Mucosa of stomach (tissue), 1 donor: ENCODE data around the gene IL22.

Experiments
- H3K27me3 ChIP-seq: one replicate; pipeline ENCODE4 v1.7.0; 2013; ENCODE audit warnings: mild to moderate bottlenecking, low read length; ENCODE audit not compliant: control insufficient read depth, insufficient read depth
- H3K36me3 ChIP-seq: one replicate; pipeline ENCODE4 v1.7.0; 2013; ENCODE audit warnings: low read length; ENCODE audit not compliant: control insufficient read depth, insufficient read depth
- H3K4me1 ChIP-seq: one replicate; pipeline ENCODE4 v1.7.0; 2013; ENCODE audit warnings: mild to moderate bottlenecking, low read length; ENCODE audit not compliant: control insufficient read depth, insufficient read depth
- H3K4me3 ChIP-seq: one replicate; pipeline ENCODE4 v1.7.0; 2013; ENCODE audit warnings: low read length
- H3K9ac ChIP-seq: one replicate; pipeline ENCODE4 v1.7.0; 2013; ENCODE audit warnings: mild to moderate bottlenecking, low read length, moderate library complexity
- H3K9me3 ChIP-seq: one replicate; pipeline ENCODE4 v1.7.0; 2013; ENCODE audit warnings: mild to moderate bottlenecking, low read length, moderate library complexity; ENCODE audit not compliant: control insufficient read depth
- donor health status: Pancreatic carcinoma.

Gene IL22

DNA sequence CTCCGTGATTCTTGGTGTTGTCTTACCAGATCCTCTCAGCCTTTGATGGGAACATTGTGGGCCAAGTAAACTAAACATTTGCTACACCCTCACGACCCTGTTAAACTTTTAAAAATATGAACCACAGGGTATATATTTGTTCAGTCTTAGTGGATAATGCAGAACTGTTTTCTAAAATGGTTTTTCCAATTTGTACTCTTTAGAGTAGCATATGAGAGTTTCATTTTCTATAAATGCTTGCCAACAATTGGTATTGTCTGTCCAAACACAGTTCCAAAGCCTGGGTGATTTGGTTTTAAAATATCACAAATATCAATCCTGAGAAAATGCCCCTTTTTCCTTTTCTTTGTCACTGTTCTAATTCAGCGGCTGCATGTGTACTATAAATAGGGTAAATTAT, 6.7 kb upstream of the IL22 start:
- no peak overlapping the region for H3K4me3 ChIP-seq
- no peaks in the 10 kb centered on the region for H3K9me3 ChIP-seq
- H3K4me1 ChIP-seq = no peaks in the 10 kb centered on the region
- H3K9ac ChIP-seq = no peak overlapping the region
- H3K27me3 ChIP-seq = no peaks in the 10 kb centered on the region
- H3K36me3 ChIP-seq = no peaks in the 10 kb centered on the region

DNA sequence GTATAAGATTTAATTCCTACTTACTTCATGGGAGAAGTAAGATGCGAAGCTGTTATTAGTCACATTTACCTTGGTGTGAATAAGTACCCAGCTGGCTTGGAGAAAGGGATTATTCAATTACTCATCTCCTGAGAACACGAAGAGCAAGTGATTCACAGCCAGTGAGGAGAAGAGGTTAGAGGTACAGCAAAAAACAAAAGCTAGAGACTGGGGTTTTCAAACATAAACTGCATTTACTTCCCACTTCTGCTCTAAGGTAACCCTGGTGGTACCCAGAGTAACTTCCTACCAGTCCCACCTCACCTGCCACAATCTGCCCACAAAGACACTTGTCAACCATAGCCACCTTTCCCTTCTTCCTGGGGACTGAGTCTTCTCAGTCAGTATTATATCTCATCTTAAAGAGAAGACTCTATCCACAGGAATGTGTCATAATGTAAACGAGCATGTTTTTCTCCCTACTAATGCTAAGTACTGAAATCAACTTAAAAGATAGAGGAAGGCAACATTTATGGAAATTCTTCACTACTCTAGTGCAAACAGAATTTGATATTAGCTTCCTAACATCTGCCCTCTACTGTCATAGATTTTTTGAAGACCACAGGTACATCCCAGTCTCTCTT, 6.0 kb upstream of the IL22 start:
- Histone ChIP-seq H3K9me3 (no peaks in the 10 kb centered on the region), H3K4me3 (no peak overlapping the region), H3K27me3 (no peaks in the 10 kb centered on the region), H3K36me3 (no peaks in the 10 kb centered on the region), H3K4me1 (no peaks in the 10 kb centered on the region), H3K9ac (no peak overlapping the region)

DNA sequence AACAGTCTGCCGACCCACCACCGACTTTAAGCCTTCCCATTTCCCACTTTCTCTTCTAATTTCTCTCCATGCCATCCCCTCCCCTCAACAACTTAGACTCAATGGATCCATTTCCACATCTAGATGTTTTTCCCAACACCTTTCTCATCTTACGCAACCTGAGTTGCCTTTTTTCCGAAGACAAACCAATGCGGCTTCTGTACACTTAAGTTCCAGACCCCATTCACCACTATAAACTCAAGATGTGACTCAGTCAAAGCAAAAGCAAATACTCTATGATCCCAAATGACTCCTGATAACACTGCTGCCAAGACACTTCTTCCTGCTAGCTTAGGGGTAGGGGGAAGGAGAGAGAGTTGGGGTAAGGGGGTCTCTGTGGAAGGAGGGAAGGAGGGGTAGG, 1.3 kb downstream of the IL22 start:
- Histone ChIP-seq H3K4me1 (no peaks in the 10 kb centered on the region), H3K4me3 (no peak overlapping the region), H3K9ac (no peak overlapping the region), H3K36me3 (no peaks in the 10 kb centered on the region), H3K27me3 (no peaks in the 10 kb centered on the region), H3K9me3 (no peaks in the 10 kb centered on the region)

DNA sequence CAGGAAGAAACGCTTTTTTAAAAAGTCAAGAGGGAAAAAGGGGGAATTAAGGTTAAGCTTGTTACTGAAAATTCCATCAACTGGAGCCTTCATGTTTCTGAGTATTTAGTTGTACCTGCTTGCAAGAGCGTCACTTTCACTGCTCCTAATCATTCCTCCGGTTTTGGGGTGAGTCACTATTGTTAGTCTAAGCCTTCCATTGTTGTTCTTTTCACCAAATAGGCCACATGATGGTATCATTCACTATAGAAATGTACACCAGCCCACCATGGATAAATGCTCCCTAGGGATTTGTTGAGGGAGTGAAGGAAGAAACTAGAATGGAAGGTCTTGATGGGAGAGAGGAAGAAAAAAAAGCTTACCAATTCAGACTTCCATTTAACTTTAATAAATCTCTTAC, 3.0 kb downstream of the IL22 start:
- no peak overlapping the region for H3K4me3 ChIP-seq

DNA sequence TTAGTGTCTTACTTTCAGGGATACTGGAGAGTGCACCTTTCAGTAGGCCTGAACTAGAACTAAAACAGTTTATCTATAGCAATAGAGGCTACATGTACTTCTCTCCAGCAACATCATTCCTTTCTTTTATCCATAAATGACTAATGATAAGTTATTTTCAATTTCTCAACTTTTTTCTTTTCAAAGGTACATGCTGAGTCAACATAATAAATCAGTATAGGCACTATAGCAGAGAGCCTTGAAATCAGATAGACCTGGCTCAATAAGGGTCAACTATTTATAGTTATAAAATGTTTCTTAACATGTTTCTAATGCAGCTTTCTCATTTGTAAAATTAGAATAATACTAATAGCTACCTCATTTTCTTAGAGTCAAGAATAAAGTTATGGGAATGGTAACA, 5.6 kb downstream of the IL22 start:
- Histone ChIP-seq H3K4me1 (peaks cover 4% of the 10 kb centered on the region), H3K9me3 (no peaks in the 10 kb centered on the region), H3K9ac (no peak overlapping the region), H3K4me3 (no peak overlapping the region), H3K36me3 (no peaks in the 10 kb centered on the region), H3K27me3 (no peaks in the 10 kb centered on the region)

More for the DNA sequence above, 3.0 kb downstream of the IL22 start:
- H3K36me3 ChIP-seq = no peaks in the 10 kb centered on the region
- H3K27me3 ChIP-seq = no peaks in the 10 kb centered on the region
- H3K9ac ChIP-seq = no peak overlapping the region
- H3K4me1 ChIP-seq = no peaks in the 10 kb centered on the region
- no peaks in the 10 kb centered on the region for H3K9me3 ChIP-seq

DNA sequence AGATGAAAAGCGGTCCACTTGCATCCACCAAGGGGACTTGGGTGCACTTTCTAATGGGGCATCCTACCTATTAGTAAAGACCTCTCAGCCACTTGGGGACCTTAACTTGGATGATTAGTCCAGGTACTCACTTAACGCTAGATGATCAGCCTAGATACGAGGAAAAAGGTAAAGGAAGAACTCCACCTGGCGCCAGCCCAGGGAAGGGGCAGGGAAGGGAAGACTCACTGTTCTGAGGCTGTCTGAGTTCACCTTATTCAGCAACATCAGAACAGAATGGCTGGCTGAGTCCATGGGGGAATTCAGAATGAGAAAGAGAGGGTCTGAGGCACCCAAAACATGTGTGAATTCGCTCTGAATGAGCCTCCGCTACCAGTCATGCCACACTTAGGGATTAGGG, 7.1 kb downstream of the IL22 start:
- no peaks in the 10 kb centered on the region for H3K27me3 ChIP-seq
- no peaks in the 10 kb centered on the region for H3K9me3 ChIP-seq
- H3K4me1 ChIP-seq = peaks cover 4% of the 10 kb centered on the region
- H3K4me3 ChIP-seq = no peak overlapping the region
- H3K36me3 ChIP-seq = no peaks in the 10 kb centered on the region
- no peak overlapping the region for H3K9ac ChIP-seq

DNA sequence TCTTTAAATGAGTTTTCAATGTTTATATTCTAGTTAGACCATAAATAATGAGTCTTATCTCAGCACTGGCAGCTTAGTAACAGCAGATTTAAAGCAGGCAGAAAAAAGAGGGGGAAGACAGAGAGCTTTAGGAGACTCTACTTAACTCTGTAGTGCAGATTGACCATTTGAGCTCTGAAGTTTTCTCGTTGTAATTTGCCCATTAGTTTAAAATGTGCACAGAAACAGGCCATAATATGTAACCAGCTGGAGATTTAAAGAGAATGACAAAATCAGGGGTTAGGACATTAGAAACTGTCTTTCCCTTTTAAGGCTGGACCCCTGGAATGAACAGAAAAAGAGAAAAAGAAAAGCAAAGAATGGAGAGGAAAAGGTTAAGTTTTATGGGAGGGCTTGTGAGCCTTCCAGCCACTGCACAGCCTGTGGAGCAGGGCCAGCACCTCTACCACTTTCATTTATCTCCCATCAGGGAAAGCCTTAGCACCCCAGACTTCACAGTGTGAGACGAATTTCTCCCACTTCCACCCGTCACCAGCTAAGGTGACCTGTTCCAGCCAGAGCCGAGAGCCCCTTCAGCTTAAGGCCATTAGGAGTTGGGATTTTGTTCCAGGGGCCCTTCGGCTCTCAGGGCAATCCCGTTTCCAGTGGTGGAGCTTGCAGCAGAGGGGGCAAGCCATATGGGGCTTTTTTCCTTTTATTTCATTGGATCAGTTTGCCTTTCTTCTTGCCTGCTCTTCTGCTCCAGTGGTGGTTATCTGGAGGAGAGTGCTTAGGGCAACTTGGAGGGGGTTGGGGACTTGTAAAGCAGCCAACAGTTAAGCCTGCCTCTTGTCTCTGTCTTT, 8.0 kb downstream of the IL22 start:
- Histone ChIP-seq H3K9me3 (no peaks in the 10 kb centered on the region), H3K27me3 (no peaks in the 10 kb centered on the region), H3K4me1 (peaks cover 13% of the 10 kb centered on the region), H3K9ac (no peak overlapping the region), H3K4me3 (no peak overlapping the region), H3K36me3 (no peaks in the 10 kb centered on the region)

DNA sequence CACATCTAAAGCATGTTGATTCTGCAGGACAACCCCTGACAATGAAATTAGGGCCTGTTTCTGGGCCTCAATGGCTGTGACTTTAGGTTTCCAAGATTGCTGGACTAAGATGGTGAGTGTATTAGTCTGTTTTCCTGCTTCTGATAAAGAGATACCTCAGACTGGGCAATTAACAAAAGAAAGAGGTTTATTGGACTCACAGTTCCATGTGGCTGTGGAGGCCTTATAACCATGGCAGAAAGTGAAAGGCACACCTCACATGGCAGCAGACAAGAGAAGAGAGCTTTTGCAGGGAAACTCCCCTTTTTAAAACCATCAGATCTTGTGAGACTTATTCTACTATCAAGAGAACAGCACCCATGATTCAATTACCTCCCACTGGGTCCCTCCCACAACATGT, 10.6 kb downstream of the IL22 start:
- no peaks in the 10 kb centered on the region for H3K36me3 ChIP-seq
- H3K4me3 ChIP-seq = no peak overlapping the region
- H3K27me3 ChIP-seq = no peaks in the 10 kb centered on the region
- no peaks in the 10 kb centered on the region for H3K9me3 ChIP-seq
- H3K9ac ChIP-seq = no peak overlapping the region
- peaks cover 31% of the 10 kb centered on the region for H3K4me1 ChIP-seq

DNA sequence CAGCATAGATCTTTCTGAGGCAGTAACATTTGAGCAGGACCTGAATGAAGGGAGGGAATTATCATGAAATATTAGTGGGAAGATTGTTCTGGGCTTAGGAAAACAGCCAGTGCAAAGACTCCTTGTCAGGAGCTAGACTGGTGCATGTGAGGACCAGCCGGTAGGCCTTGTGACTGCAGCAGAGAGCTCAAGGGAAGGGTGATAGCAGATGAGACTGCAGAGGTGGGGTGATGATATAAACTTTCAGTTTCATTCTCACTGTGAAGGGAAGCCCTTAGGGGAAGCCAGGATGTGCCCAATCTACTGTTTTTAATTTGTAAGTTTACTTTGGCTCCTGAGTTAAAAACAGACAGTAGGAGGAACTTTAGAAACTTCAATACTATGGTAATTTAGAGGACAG, 12.4 kb downstream of the IL22 start:
- H3K9me3 ChIP-seq = no peaks in the 10 kb centered on the region
- no peaks in the 10 kb centered on the region for H3K27me3 ChIP-seq
- H3K36me3 ChIP-seq = no peaks in the 10 kb centered on the region
- peaks cover 31% of the 10 kb centered on the region for H3K4me1 ChIP-seq
- H3K9ac ChIP-seq = peak overlapping the region; percentile 24
- no peak overlapping the region for H3K4me3 ChIP-seq

DNA sequence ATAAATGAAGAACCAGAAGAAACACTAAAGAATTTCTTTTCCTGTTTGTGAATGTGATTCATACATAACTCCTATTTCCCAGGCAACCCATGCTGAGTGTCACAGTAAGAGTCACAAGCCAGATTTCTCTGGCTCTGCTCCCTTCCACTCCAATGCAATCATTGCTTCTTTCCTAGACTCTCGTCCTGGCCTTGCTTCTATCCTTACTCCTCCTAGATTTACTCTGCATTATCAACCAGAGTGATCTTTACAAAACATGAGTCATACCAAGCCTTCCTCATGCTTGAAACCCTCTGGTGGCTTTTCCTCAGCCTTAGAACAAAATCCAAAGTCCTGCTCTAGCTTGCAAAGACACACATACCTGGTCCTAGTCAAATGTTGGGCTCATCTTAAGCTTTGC, 13.3 kb downstream of the IL22 start:
- H3K4me3 ChIP-seq = no peak overlapping the region
- H3K27me3 ChIP-seq = no peaks in the 10 kb centered on the region
- no peak overlapping the region for H3K9ac ChIP-seq
- H3K4me1 ChIP-seq = peaks cover 28% of the 10 kb centered on the region
- H3K9me3 ChIP-seq = no peaks in the 10 kb centered on the region
- no peaks in the 10 kb centered on the region for H3K36me3 ChIP-seq

DNA sequence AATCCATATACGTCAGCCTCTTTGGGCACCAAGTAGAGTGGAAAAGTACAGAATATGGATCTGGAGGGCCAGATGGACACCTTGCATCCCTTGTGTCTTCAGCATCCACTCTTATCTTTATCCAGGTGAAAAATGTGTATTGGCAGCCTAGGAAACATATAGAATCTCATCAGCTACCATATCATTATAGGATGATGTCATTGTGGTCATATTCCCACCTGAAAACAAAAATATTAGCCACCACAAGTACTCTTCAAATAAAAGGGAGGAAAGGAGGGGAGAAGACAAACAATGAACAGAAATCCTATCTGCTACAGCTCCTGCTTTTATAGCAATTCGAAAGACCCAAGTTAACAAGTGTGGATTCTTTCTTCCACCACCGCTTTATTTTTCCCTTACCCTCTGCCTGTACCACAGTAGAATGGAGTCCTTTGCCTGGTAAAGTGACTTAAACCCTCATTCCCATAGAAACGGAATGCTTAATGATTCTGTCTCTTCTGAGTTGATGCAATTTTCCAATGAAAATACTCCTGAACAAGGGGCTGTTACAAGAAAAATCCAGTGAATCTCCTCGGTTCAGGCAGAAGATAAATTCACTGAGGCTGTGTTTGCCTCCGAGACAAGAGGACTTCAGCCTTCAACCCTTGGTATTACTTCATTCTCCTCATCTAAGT, 14.0 kb downstream of the IL22 start:
- no peak overlapping the region for H3K4me3 ChIP-seq
- no peaks in the 10 kb centered on the region for H3K36me3 ChIP-seq
- H3K4me1 ChIP-seq = peaks cover 28% of the 10 kb centered on the region
- H3K9me3 ChIP-seq = no peaks in the 10 kb centered on the region
- peak overlapping the region; percentile 60 for H3K9ac ChIP-seq
- no peaks in the 10 kb centered on the region for H3K27me3 ChIP-seq

DNA sequence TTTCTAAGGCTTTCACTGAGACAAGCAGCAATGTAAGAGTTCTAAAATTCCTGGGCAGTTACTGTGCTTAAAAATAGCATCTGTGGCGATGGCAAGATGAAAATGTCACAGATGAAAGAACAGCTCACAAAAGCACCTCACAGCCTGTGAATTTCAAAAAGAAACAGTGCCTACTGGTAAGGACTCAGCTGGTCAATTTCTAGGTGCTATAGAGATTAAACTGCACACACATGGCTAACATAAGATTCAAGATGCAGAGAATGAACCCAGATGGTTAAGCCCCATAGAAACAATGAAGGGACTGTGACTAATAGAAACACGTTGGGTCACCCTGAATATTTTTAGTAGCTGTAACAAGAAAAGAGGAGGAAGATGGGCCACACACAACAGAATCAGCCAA, 15.8 kb downstream of the IL22 start:
- H3K9ac ChIP-seq = no peak overlapping the region
- H3K4me1 ChIP-seq = peaks cover 28% of the 10 kb centered on the region
- no peaks in the 10 kb centered on the region for H3K27me3 ChIP-seq
- no peaks in the 10 kb centered on the region for H3K9me3 ChIP-seq
- no peaks in the 10 kb centered on the region for H3K36me3 ChIP-seq
- no peak overlapping the region for H3K4me3 ChIP-seq
